GM10266 (cell line): ENCODE data around the gene LANCL2.
"Not testable (repeated sequence)": the region's sequence is repeated elsewhere in the genome, so short reads cannot be mapped to it uniquely, and the experiment has no call there.

ENCODE experiments used
- DNase-seq: peaks from one replicate; pipeline ENCODE4 v3.0.0; 2012; ENCODE audit errors: extremely low spot score
- CTCF ChIP-seq: IDR thresholded peaks from 2 replicates; pipeline ENCODE4 v1.5.1; 2012; ENCODE audit warnings: mild to moderate bottlenecking, low read depth; ENCODE audit not compliant: control insufficient read depth, insufficient read depth; ENCODE audit errors: missing control alignments

LANCL2 gene

GRCh38 chr7:55387062-55387965 lies 22.2 kb downstream of the LANCL2 start:
- TF ChIP-seq CTCF, result no peak
- DNase-seq, result no peak

GRCh38 chr7:55396233-55396785 lies 31.2 kb downstream of the LANCL2 start:
- no peak for TF ChIP-seq CTCF
- DNase-seq, result no peak

- no peak for TF ChIP-seq CTCF
- no peak for DNase-seq
Measured at GRCh38 chr7:55397617-55398016, 32.5 kb downstream of the LANCL2 start.

GRCh38 chr7:55400191-55400590 lies 35.1 kb downstream of the LANCL2 start:
- no peak for DNase-seq
- no peak for TF ChIP-seq CTCF

- not testable (repeated sequence) for DNase-seq
Measured at GRCh38 chr7:55402506-55402905, 37.4 kb downstream of the LANCL2 start.

- no peak for TF ChIP-seq CTCF
Measured at GRCh38 chr7:55405856-55406541, 40.9 kb downstream of the LANCL2 start.

GRCh38 chr7:55409482-55410225 lies 44.5 kb downstream of the LANCL2 start:
- no peak for DNase-seq
- TF ChIP-seq CTCF, result no peak

More at GRCh38 chr7:55405856-55406541, 40.9 kb downstream of the LANCL2 start:
- DNase-seq, result no peak
